ENCODE measurements around the gene DCC. TPM values are rescaled to one million over a fixed set of nuclear protein-coding genes. Genes with fewer than 3 reads are reported as not detected.
A peak's percentile ranks its signal among the peaks of the same experiment; 100 is the strongest.

Gene DCC
- total and polyA plus RNA-seq, 4 donors: 0.16 to 5.3 (median 2.5) TPM

- Histone ChIP-seq H3K36me3 (ENCODE audit: control insufficient read depth in 4 of 4, insufficient read depth in 4 of 4, low read length in 4 of 4) (no peaks in the 10 kb centered on the region), H3K9ac (ENCODE audit: insufficient read depth in 1 of 2, low read length in 2 of 2) (no peak overlapping the region), H3K27me3 (ENCODE audit: control insufficient read depth in 3 of 3, insufficient read depth in 3 of 3, low read length in 2 of 3) (no peaks in the 10 kb centered on the region), H3K27ac (ENCODE audit: low read depth in 1 of 2, low read length in 1 of 2) (no peak overlapping the region), H3K4me1 (ENCODE audit: control insufficient read depth in 5 of 5, insufficient read depth in 5 of 5, low read length in 5 of 5) (no peaks in the 10 kb centered on the region), H3K9me3 (ENCODE audit: control insufficient read depth in 4 of 4, insufficient read depth in 3 of 4, low read length in 3 of 4) (peaks cover 0 to 1% (median 0%) of the 10 kb centered on the region in 4 donors), H3K4me3 (no peak overlapping the region)
- TF ChIP-seq CTCF (IDR thresholded peaks at IDR 0.05; ENCODE audit: control extremely low read depth, extremely low read depth): no peak
- peak; percentile 40 to 79 (median 64) for DNase-seq
- WGBS, 2 donors: 44 to 48% methylated on average over 3 of the region's 3 CpGs
- no peak for ATAC-seq (ENCODE audit: insufficient read depth, low FRiP score)
Measured at GRCh38 chr18:52716973-52717372, 377.0 kb downstream of the DCC start.

GRCh38 chr18:52722904-52723303 lies 382.9 kb downstream of the DCC start:
- ATAC-seq (ENCODE audit: insufficient read depth, low FRiP score) (no peak), DNase-seq (no peak)
- no peaks in the 10 kb centered on the region for H3K4me1 ChIP-seq (ENCODE audit: control insufficient read depth in 5 of 5, insufficient read depth in 5 of 5, low read length in 5 of 5)
- H3K4me3 ChIP-seq: no peak overlapping the region
- WGBS, 2 donors: 87 to 93% methylated on average over 3 of the region's 3 CpGs
- no peaks in the 10 kb centered on the region for H3K36me3 ChIP-seq (ENCODE audit: control insufficient read depth in 4 of 4, insufficient read depth in 4 of 4, low read length in 4 of 4)
- no peak for TF ChIP-seq CTCF (IDR thresholded peaks at IDR 0.05; ENCODE audit: control extremely low read depth, extremely low read depth)
- no peak overlapping the region for H3K27ac ChIP-seq (ENCODE audit: low read depth in 1 of 2, low read length in 1 of 2)
- H3K9ac ChIP-seq (ENCODE audit: insufficient read depth in 1 of 2, low read length in 2 of 2): no peak overlapping the region
- no peaks in the 10 kb centered on the region for H3K27me3 ChIP-seq (ENCODE audit: control insufficient read depth in 3 of 3, insufficient read depth in 3 of 3, low read length in 2 of 3)
- H3K9me3 ChIP-seq (ENCODE audit: control insufficient read depth in 4 of 4, insufficient read depth in 3 of 4, low read length in 3 of 4): no peaks in the 10 kb centered on the region

GRCh38 chr18:52723550-52723970 lies 383.6 kb downstream of the DCC start:
- Histone ChIP-seq H3K9ac (ENCODE audit: insufficient read depth in 1 of 2, low read length in 2 of 2) (no peak overlapping the region), H3K4me1 (ENCODE audit: control insufficient read depth in 5 of 5, insufficient read depth in 5 of 5, low read length in 5 of 5) (no peaks in the 10 kb centered on the region), H3K27me3 (ENCODE audit: control insufficient read depth in 3 of 3, insufficient read depth in 3 of 3, low read length in 2 of 3) (no peaks in the 10 kb centered on the region), H3K4me3 (no peak overlapping the region), H3K27ac (ENCODE audit: low read depth in 1 of 2, low read length in 1 of 2) (no peak overlapping the region), H3K36me3 (ENCODE audit: control insufficient read depth in 4 of 4, insufficient read depth in 4 of 4, low read length in 4 of 4) (no peaks in the 10 kb centered on the region), H3K9me3 (ENCODE audit: control insufficient read depth in 4 of 4, insufficient read depth in 3 of 4, low read length in 3 of 4) (no peaks in the 10 kb centered on the region)
- WGBS, 2 donors: 63 to 69% methylated on average over 3 of the region's 3 CpGs
- DNase-seq (no peak), ATAC-seq (ENCODE audit: insufficient read depth, low FRiP score) (no peak)
- no peak for TF ChIP-seq CTCF (IDR thresholded peaks at IDR 0.05; ENCODE audit: control extremely low read depth, extremely low read depth)

GRCh38 chr18:52730972-52731619 lies 391.1 kb downstream of the DCC start:
- WGBS, 2 donors: 70 to 84% methylated on average over 3 of the region's 3 CpGs
- Histone ChIP-seq H3K9ac (ENCODE audit: insufficient read depth in 1 of 2, low read length in 2 of 2) (no peak overlapping the region), H3K27ac (ENCODE audit: low read depth in 1 of 2, low read length in 1 of 2) (no peak overlapping the region), H3K36me3 (ENCODE audit: control insufficient read depth in 4 of 4, insufficient read depth in 4 of 4, low read length in 4 of 4) (no peaks in the 10 kb centered on the region), H3K4me1 (ENCODE audit: control insufficient read depth in 5 of 5, insufficient read depth in 5 of 5, low read length in 5 of 5) (no peaks in the 10 kb centered on the region), H3K27me3 (ENCODE audit: control insufficient read depth in 3 of 3, insufficient read depth in 3 of 3, low read length in 2 of 3) (no peaks in the 10 kb centered on the region), H3K4me3 (no peak overlapping the region), H3K9me3 (ENCODE audit: control insufficient read depth in 4 of 4, insufficient read depth in 3 of 4, low read length in 3 of 4) (no peaks in the 10 kb centered on the region)
- DNase-seq: no peak
- ATAC-seq (ENCODE audit: insufficient read depth, low FRiP score): no peak
- TF ChIP-seq CTCF (IDR thresholded peaks at IDR 0.05; ENCODE audit: control extremely low read depth, extremely low read depth): no peak

Measured in lung (tissue), 12 donors.